ENCODE results near the gene FAM171A1. TPM values are rescaled to one million over a fixed set of nuclear protein-coding genes. Genes with fewer than 3 reads are reported as not detected.

The FAM171A1 gene
- total and polyA plus RNA-seq, 2 of the 13 experiments (the other 11 are each of a cell fraction or from before 2014, with no cell fraction given), result 21.5 to 34.7 TPM

DNA sequence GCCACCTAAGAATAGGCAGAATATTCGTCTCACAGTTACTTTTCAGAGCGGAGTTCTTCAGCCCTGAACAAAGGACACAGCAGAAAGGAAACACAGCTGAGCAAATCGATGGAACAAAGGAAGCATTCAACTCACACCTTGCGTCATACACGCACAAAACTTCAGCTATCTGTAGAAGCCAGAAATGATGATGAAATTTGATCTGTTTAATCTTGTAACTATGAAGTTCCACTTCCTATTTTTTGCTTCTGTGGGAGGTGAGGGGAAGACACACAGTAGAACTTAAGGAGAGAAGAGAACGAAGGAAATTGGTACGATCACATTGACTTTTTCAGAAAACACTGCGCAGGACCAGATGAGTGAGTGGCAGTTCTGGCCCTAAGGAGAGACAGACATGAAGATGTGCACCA is 26.2 kb downstream of the FAM171A1 start (continued):
- TF ChIP-seq HOMEZ (CRISPR knock-in tag; IDR thresholded peaks at IDR 0.05; ENCODE audit: low read depth) (0 out of 2 replicates have a peak, but pooled peaks have one; percentile 46), SOX5 (CRISPR knock-in tag; IDR thresholded peaks at IDR 0.05; ENCODE audit: borderline replicate concordance) (peak; percentile 99), HOXA5 (CRISPR knock-in tag; IDR thresholded peaks at IDR 0.05) (no peak; the same call in 1 of the 2 replicates), ATF7-NPFF (CRISPR knock-in tag; IDR thresholded peaks at IDR 0.05; ENCODE audit: low read depth) (no peak), ZNF256 (CRISPR knock-in tag; conservative IDR thresholded peaks at IDR 0.05) (no peak), SIX1 (CRISPR knock-in tag; IDR thresholded peaks at IDR 0.05; ENCODE audit: borderline replicate concordance) (peak; percentile 99), HDAC6 (IDR thresholded peaks at IDR 0.05; ENCODE audit: low read depth, low read length) (no peak), GATAD2A (CRISPR knock-in tag; IDR thresholded peaks at IDR 0.05) (peak; percentile 99), NFATC3 (CRISPR knock-in tag; IDR thresholded peaks at IDR 0.05) (no peak), SNAPC2 (CRISPR knock-in tag; IDR thresholded peaks at IDR 0.05) (peak; percentile 64; the same call in 1 of the 2 replicates), ZNF558 (CRISPR knock-in tag; IDR thresholded peaks at IDR 0.05; ENCODE audit: borderline replicate concordance) (no peak), NFE2L2 (IDR thresholded peaks at IDR 0.05; ENCODE audit: low read length) (no peak), DRAP1 (CRISPR knock-in tag; IDR thresholded peaks at IDR 0.05) (peak; percentile 56; the same call in 1 of the 2 replicates), SIX4 (CRISPR knock-in tag; IDR thresholded peaks at IDR 0.05) (peak; percentile 99), ZMAT5 (CRISPR knock-in tag; IDR thresholded peaks at IDR 0.05; ENCODE audit: borderline replicate concordance, low read depth) (no peak), HBP1 (CRISPR knock-in tag; IDR thresholded peaks at IDR 0.05; ENCODE audit: low read depth) (no peak), CEBPB (IDR thresholded peaks at IDR 0.05; ENCODE audit: borderline replicate concordance, low read depth, low read length) (peak; percentile 99), FUBP1 (CRISPR knock-in tag; IDR thresholded peaks at IDR 0.05; ENCODE audit: borderline replicate concordance) (no peak), MIER2 (CRISPR knock-in tag; IDR thresholded peaks at IDR 0.05) (0 out of 2 replicates have a peak, but pooled peaks have one; percentile 41)
- TF ChIP-seq, protein P1, sequence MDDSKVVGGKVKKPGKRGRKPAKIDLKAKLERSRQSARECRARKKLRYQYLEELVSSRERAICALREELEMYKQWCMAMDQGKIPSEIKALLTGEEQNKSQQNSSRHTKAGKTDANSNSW (CRISPR knock-in tag; IDR thresholded peaks at IDR 0.05; ENCODE audit: borderline replicate concordance), result no peak
- TF ChIP-seq, protein P2, sequence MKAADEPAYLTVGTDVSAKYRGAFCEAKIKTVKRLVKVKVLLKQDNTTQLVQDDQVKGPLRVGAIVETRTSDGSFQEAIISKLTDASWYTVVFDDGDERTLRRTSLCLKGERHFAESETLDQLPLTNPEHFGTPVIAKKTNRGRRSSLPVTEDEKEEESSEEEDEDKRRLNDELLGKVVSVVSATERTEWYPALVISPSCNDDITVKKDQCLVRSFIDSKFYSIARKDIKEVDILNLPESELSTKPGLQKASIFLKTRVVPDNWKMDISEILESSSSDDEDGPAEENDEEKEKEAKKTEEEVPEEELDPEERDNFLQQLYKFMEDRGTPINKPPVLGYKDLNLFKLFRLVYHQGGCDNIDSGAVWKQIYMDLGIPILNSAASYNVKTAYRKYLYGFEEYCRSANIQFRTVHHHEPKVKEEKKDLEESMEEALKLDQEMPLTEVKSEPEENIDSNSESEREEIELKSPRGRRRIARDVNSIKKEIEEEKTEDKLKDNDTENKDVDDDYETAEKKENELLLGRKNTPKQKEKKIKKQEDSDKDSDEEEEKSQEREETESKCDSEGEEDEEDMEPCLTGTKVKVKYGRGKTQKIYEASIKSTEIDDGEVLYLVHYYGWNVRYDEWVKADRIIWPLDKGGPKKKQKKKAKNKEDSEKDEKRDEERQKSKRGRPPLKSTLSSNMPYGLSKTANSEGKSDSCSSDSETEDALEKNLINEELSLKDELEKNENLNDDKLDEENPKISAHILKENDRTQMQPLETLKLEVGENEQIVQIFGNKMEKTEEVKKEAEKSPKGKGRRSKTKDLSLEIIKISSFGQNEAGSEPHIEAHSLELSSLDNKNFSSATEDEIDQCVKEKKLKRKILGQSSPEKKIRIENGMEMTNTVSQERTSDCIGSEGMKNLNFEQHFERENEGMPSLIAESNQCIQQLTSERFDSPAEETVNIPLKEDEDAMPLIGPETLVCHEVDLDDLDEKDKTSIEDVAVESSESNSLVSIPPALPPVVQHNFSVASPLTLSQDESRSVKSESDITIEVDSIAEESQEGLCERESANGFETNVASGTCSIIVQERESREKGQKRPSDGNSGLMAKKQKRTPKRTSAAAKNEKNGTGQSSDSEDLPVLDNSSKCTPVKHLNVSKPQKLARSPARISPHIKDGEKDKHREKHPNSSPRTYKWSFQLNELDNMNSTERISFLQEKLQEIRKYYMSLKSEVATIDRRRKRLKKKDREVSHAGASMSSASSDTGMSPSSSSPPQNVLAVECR (CRISPR knock-in tag; IDR thresholded peaks at IDR 0.05; ENCODE audit: borderline replicate concordance), result peak; percentile 58; the same call in 1 of the 2 replicates
